HEK293T (cell line): ENCODE data around the gene CCL19.

Source experiments
- CTCF ChIA-PET: fragments of 350-600 bp; formaldehyde crosslinking; extraction: SDS; loops from one replicate; lab custom pipeline; 2021; ENCODE audit warnings: antibody characterized with exemption, inconsistent platforms; lab: Yijun Ruan, JAX
- POLR2A ChIA-PET: fragments of 350-600 bp; formaldehyde crosslinking; extraction: SDS; loops from one replicate; lab custom pipeline; 2020; ENCODE audit warnings: antibody characterized with exemption, inconsistent platforms; lab: Yijun Ruan, JAX
- DNase-seq: peaks from one replicate; pipeline ENCODE4 v3.0.0; 2012; ENCODE audit warnings: mixed read lengths; ENCODE audit errors: extremely low spot score
- ARNT ChIP-seq: fragments of 450-650 bp; IDR thresholded peaks from 2 replicates; pipeline ENCODE4 v1.6.1; 2017; ENCODE audit warnings: mild to moderate bottlenecking
- BHLHE40 ChIP-seq: fragments of 450-650 bp; IDR thresholded peaks from 2 replicates; pipeline ENCODE4 v1.6.1; 2016; ENCODE audit warnings: mild to moderate bottlenecking, moderate library complexity, borderline replicate concordance
- CTBP1 ChIP-seq: fragments of 450-650 bp; IDR thresholded peaks from 2 replicates; pipeline ENCODE4 v1.6.1; 2016; ENCODE audit warnings: borderline replicate concordance
- ELF4 ChIP-seq: fragments of 450-650 bp; IDR thresholded peaks from 2 replicates; pipeline ENCODE4 v1.6.1; 2017; ENCODE audit warnings: antibody characterized with exemption
- FOXA1 ChIP-seq: fragments of 450-650 bp; IDR thresholded peaks from 2 replicates; pipeline ENCODE4 v1.6.1; 2016; ENCODE audit warnings: mild to moderate bottlenecking
- FOXK2 ChIP-seq: fragments of 450-650 bp; IDR thresholded peaks from 2 replicates; pipeline ENCODE4 v1.6.1; 2016; ENCODE audit warnings: mild to moderate bottlenecking
- FOXM1 ChIP-seq: fragments of 450-650 bp; IDR thresholded peaks from 2 replicates; pipeline ENCODE4 v1.6.1; 2017; ENCODE audit warnings: mild to moderate bottlenecking, borderline replicate concordance
- HDGF ChIP-seq: fragments of 450-650 bp; IDR thresholded peaks from 2 replicates; pipeline ENCODE4 v1.6.1; 2017; ENCODE audit warnings: antibody characterized with exemption, borderline replicate concordance
- L3MBTL2 ChIP-seq: fragments of 450-650 bp; conservative IDR thresholded peaks from 2 replicates; pipeline ENCODE4 v1.6.1; 2016; ENCODE audit warnings: mild to moderate bottlenecking
- LEF1 ChIP-seq: fragments of 450-650 bp; IDR thresholded peaks from 2 replicates; pipeline ENCODE4 v1.6.1; 2017; ENCODE audit warnings: mild to moderate bottlenecking, borderline replicate concordance
- NFRKB ChIP-seq: fragments of 450-650 bp; IDR thresholded peaks from 2 replicates; pipeline ENCODE4 v1.6.1; 2016; ENCODE audit warnings: mild to moderate bottlenecking, moderate library complexity
- PKNOX1 ChIP-seq: fragments of 450-650 bp; IDR thresholded peaks from 2 replicates; pipeline ENCODE4 v1.6.1; 2016
- SP1 ChIP-seq: fragments of 450-650 bp; IDR thresholded peaks from 2 replicates; pipeline ENCODE4 v1.6.1; 2017
- SUZ12 ChIP-seq: fragments of 450-650 bp; IDR thresholded peaks from 2 replicates; pipeline ENCODE4 v1.6.1; 2016; ENCODE audit warnings: mild to moderate bottlenecking
- TARDBP ChIP-seq: fragments of 450-650 bp; IDR thresholded peaks from 2 replicates; pipeline ENCODE4 v1.6.1; 2016
- ZNF384 ChIP-seq: fragments of 450-650 bp; IDR thresholded peaks from 2 replicates; pipeline ENCODE4 v1.6.1; 2016

The CCL19 gene

GRCh38 chr9:34693560-34693959 lies 2.5 kb upstream of the CCL19 start:
- ChIA-PET POLR2A (no interaction called here), CTCF (interaction anchor here (1.4 kb wide), 1 partner anchor 9 kb away, joined by 3 read pairs; no protein-coding TSS in a partner anchor)
- no peak for TF ChIP-seq LEF1
- TF ChIP-seq SUZ12: no peak
- no peak for TF ChIP-seq ELF4
- no peak for TF ChIP-seq HDGF
- TF ChIP-seq CTBP1: no peak
- TF ChIP-seq SP1: no peak
- TF ChIP-seq BHLHE40: no peak
- TF ChIP-seq FOXA1: no peak
- no peak for TF ChIP-seq FOXM1
- no peak for TF ChIP-seq ZNF384
- TF ChIP-seq ARNT: no peak
- TF ChIP-seq TARDBP: no peak
- TF ChIP-seq FOXK2: no peak
- TF ChIP-seq PKNOX1: no peak
- no peak for TF ChIP-seq NFRKB
- no peak for TF ChIP-seq L3MBTL2
- no peak for DNase-seq

GRCh38 chr9:34691936-34692315 lies 850 bp upstream of the CCL19 start:
- ChIA-PET CTCF (interaction anchor here (0.9 to 1.0 kb wide), 2 partner anchors 11 to 16 kb away, joined by 3 read pairs; no protein-coding TSS in a partner anchor), POLR2A (no interaction called here)
- TF ChIP-seq ZNF384 (no peak), ELF4 (no peak), LEF1 (no peak), NFRKB (no peak), FOXK2 (no peak), SUZ12 (no peak), HDGF (no peak), TARDBP (no peak), PKNOX1 (no peak), FOXM1 (no peak), L3MBTL2 (no peak), SP1 (no peak), BHLHE40 (no peak), CTBP1 (no peak), ARNT (no peak)
- DNase-seq: no peak

- TF ChIP-seq ELF4 (no peak), FOXK2 (no peak), BHLHE40 (no peak)
- CTCF ChIA-PET: no interaction called here
- POLR2A ChIA-PET: no interaction called here
- no peak for DNase-seq
These were observed 1.6 kb downstream of the CCL19 start for GRCh38 chr9:34689512-34689911.

GRCh38 chr9:34689116-34689470 lies 2.0 kb downstream of the CCL19 start:
- POLR2A ChIA-PET: no interaction called here
- DNase-seq: no peak
- TF ChIP-seq SP1 (no peak), ZNF384 (no peak), FOXM1 (no peak), PKNOX1 (no peak), CTBP1 (no peak), LEF1 (no peak), HDGF (no peak), TARDBP (no peak), ELF4 (no peak), ARNT (no peak), SUZ12 (no peak), L3MBTL2 (no peak), BHLHE40 (no peak), FOXK2 (no peak), NFRKB (no peak)
- CTCF ChIA-PET: no interaction called here

- POLR2A ChIA-PET: no interaction called here
- CTCF ChIA-PET: interaction anchor here (1.8 kb wide), 1 partner anchor 14 kb away, joined by 4 read pairs; no protein-coding TSS in a partner anchor
- no peak for DNase-seq
- no peak for TF ChIP-seq ELF4
These were observed 2.6 kb downstream of the CCL19 start for GRCh38 chr9:34688329-34689115.

- ChIA-PET POLR2A (no interaction called here), CTCF (interaction anchor here (0.6 to 1.8 kb wide), 3 partner anchors 14 to 232 kb away, joined by 3 to 7 read pairs (median 4); no protein-coding TSS in a partner anchor)
- no peak for TF ChIP-seq NFRKB
- no peak for TF ChIP-seq ZNF384
- no peak for TF ChIP-seq FOXM1
- TF ChIP-seq CTBP1: no peak
- no peak for TF ChIP-seq ELF4
- TF ChIP-seq BHLHE40: no peak
- no peak for TF ChIP-seq L3MBTL2
- TF ChIP-seq SP1: no peak
- TF ChIP-seq SUZ12: no peak
- no peak for TF ChIP-seq FOXK2
- no peak for DNase-seq
These were observed 3.6 kb downstream of the CCL19 start for GRCh38 chr9:34687276-34688030.
